GM23338 (cell line): Measurements from ENCODE around the gene GCK. TPM values are rescaled to one million over a fixed set of nuclear protein-coding genes. Genes with fewer than 3 reads are reported as not detected.

Experiments
- ATAC-seq: fragments of 200-7000 bp; cut with Tn5 transposase; 3 replicates; pipeline ENCODE4 v1.9.1; 2020
- DNase-seq: peaks from one replicate; pipeline ENCODE4 v3.0.0-alpha.2; 2015; ENCODE audit warnings: low spot score
- H2AFZ ChIP-seq: fragments of 200-600 bp; sonication (generic); 2 replicates; pipeline ENCODE4 v1.8.0; 2016; ENCODE audit warnings: antibody characterized with exemption, mild to moderate bottlenecking, moderate library complexity
- H3F3A ChIP-seq: fragments of 200-600 bp; sonication (generic); replicated peaks from 2 replicates; pipeline ENCODE4 v1.8.0; 2017; ENCODE audit warnings: antibody characterized with exemption, mixed run types, low read depth
- H3K27ac ChIP-seq: fragments of 200-600 bp; sonication (generic); 2 replicates; pipeline ENCODE4 v1.6.1; 2016; ENCODE audit warnings: low read depth
- H3K27me3 ChIP-seq: fragments of 200-600 bp; sonication (generic); 2 replicates; pipeline ENCODE4 v1.8.0; 2016; ENCODE audit warnings: mild to moderate bottlenecking, mixed run types, moderate library complexity; ENCODE audit not compliant: insufficient read depth
- H3K36me3 ChIP-seq: fragments of 200-600 bp; sonication (generic); 2 replicates; pipeline ENCODE4 v1.8.0; 2016; ENCODE audit warnings: mild to moderate bottlenecking; ENCODE audit not compliant: insufficient read depth
- H3K4me1 ChIP-seq: fragments of 200-600 bp; sonication (generic); 2 replicates; pipeline ENCODE4 v1.8.0; 2016; ENCODE audit warnings: mild to moderate bottlenecking, moderate library complexity; ENCODE audit not compliant: insufficient read depth
- H3K4me2 ChIP-seq: fragments of 200-600 bp; sonication (generic); 2 replicates; pipeline ENCODE4 v1.7.1; 2017; ENCODE audit warnings: mixed run types
- H3K4me3 ChIP-seq: fragments of 200-600 bp; sonication (generic); 2 replicates; pipeline ENCODE4 v1.6.1; 2016; ENCODE audit warnings: mixed run types
- H3K79me2 ChIP-seq: fragments of 200-600 bp; sonication (generic); replicated peaks from 2 replicates; pipeline ENCODE4 v1.8.0; 2017; ENCODE audit warnings: mild to moderate bottlenecking; ENCODE audit not compliant: insufficient read depth
- H3K9me2 ChIP-seq: fragments of 200-600 bp; sonication (generic); 2 replicates; pipeline ENCODE4 v1.8.0; 2017; ENCODE audit not compliant: insufficient read depth
- H4K20me1 ChIP-seq: fragments of 200-600 bp; sonication (generic); replicated peaks from 2 replicates; pipeline ENCODE4 v1.8.0; 2017; ENCODE audit warnings: mild to moderate bottlenecking; ENCODE audit not compliant: insufficient read depth
- H3K27ac Mint-ChIP-seq: 2 replicates; pipeline ENCODE4 v1.8.0; 2020; ENCODE audit warnings: inconsistent platforms, mild to moderate bottlenecking, moderate library complexity, mixed read lengths
- H3K27me3 Mint-ChIP-seq: 3 replicates; pipeline ENCODE4 v1.8.0; 2022; ENCODE audit warnings: low read depth, mild to moderate bottlenecking, moderate library complexity, mixed read lengths, inconsistent platforms; ENCODE audit not compliant: insufficient read depth, poor library complexity
- H3K36me3 Mint-ChIP-seq: 3 replicates; pipeline ENCODE4 v1.8.0; 2021; ENCODE audit warnings: low read depth, mild to moderate bottlenecking, inconsistent platforms, moderate library complexity, mixed read lengths
- H3K4me1 Mint-ChIP-seq: 3 replicates; pipeline ENCODE4 v1.8.0; 2020; ENCODE audit warnings: mild to moderate bottlenecking, inconsistent platforms, mixed read lengths
- H3K4me3 Mint-ChIP-seq: 3 replicates; pipeline ENCODE4 v1.8.0; 2021; ENCODE audit warnings: moderate library complexity, mild to moderate bottlenecking, inconsistent platforms, mixed read lengths
- H3K9me3 Mint-ChIP-seq: 3 replicates; pipeline ENCODE4 v1.8.0; 2020; ENCODE audit warnings: moderate library complexity, mild to moderate bottlenecking, inconsistent platforms, mixed read lengths
- CREB1 ChIP-seq: fragments of 250-450 bp; sonication (Bioruptor Pico); IDR thresholded peaks from 2 replicates; pipeline ENCODE4 v1.5.0; 2020; ENCODE audit warnings: low read depth, mild to moderate bottlenecking, moderate library complexity
- ETS1 ChIP-seq: IDR thresholded peaks from 2 replicates; pipeline ENCODE4 v1.6.1; 2016; ENCODE audit warnings: antibody characterized with exemption
- EZH2 ChIP-seq: fragments of 200-600 bp; sonication (generic); IDR thresholded peaks from one replicate; pipeline ENCODE4 v1.8.0; 2017; ENCODE audit warnings: antibody characterized with exemption, mild to moderate bottlenecking, low read depth; ENCODE audit not compliant: unreplicated experiment
- JUNB ChIP-seq: IDR thresholded peaks from one replicate; pipeline ENCODE4 v1.6.1; 2016; ENCODE audit warnings: antibody characterized with exemption; ENCODE audit not compliant: unreplicated experiment
- NANOG ChIP-seq: IDR thresholded peaks from 2 replicates; pipeline ENCODE4 v1.6.1; 2016; ENCODE audit warnings: antibody characterized with exemption, borderline replicate concordance
- REST ChIP-seq: IDR thresholded peaks from one replicate; pipeline ENCODE4 v1.6.1; 2018; ENCODE audit warnings: antibody characterized with exemption; ENCODE audit not compliant: unreplicated experiment
- STAT1 ChIP-seq: IDR thresholded peaks from one replicate; pipeline ENCODE4 v1.6.1; 2016; ENCODE audit warnings: antibody characterized with exemption; ENCODE audit not compliant: unreplicated experiment
- ZNF114 ChIP-seq: fragments of 250-450 bp; sonication (Bioruptor Pico); IDR thresholded peaks from 2 replicates; pipeline ENCODE4 v1.5.0; 2020; ENCODE audit warnings: mild to moderate bottlenecking, moderate library complexity
- ZNF331 ChIP-seq: fragments of 250-450 bp; sonication (Bioruptor Pico); IDR thresholded peaks from 2 replicates; pipeline ENCODE4 v1.5.0; 2020; ENCODE audit warnings: low read depth, mild to moderate bottlenecking, moderate library complexity
- long read RNA-seq: library from polyadenylated mRNA; unstranded; transcript quantifications from one replicate; pipeline ENCODE4 v2.0.0, GENCODE V29; 2020; ENCODE audit not compliant: unreplicated experiment
- polyA plus RNA-seq: library from polyadenylated mRNA; unstranded; fragments of >200 nt; fragmentation: Nextera tagmentation; extraction: Ambion mirVana; gene quantifications from 2 replicates; pipeline ENCODE4 v1.2.1, GENCODE V29; 2016
- total RNA-seq: library from RNA; depleted of rRNA; stranded (reverse); fragments of >200 nt; shearing (Covaris generic); gene quantifications from 2 replicates; pipeline ENCODE4 v1.2.3, GENCODE V29; 2014; rRNA removed

GCK gene
- 7.3 and 9.3 TPM in 2 replicates for total RNA-seq
- polyA plus RNA-seq: 6.1 and 7.7 TPM in 2 replicates
- long read RNA-seq, transcript GCK-201 (3 exons, 1,311 nt): major isoform, 6 of 7 reads
- long read RNA-seq, partial matches to known transcripts: 0 of 7 reads
- long read RNA-seq, other reads (novel, unspliced or antisense): 0 of 7 reads

GRCh38 chr7:44189286-44189992 lies at the start of gene GCK:
GCK (minus strand) TSS chr7:44189439; CDS start chr7:44188953, 486 bp downstream.
- Mint-ChIP-seq H3K36me3 (no peaks in the 10 kb centered on the region; the same call in 2 of the 3 replicates), H3K4me1 (peaks cover 23% of the 10 kb centered on the region), H3K27me3 (peaks cover 6% of the 10 kb centered on the region), H3K9me3 (no peaks in the 10 kb centered on the region), H3K4me3 (no peak within 1 kb of the TSS), H3K27ac (no peak within 1 kb of the TSS)
- no peak within 1 kb of the TSS for H2AFZ ChIP-seq
- no peak within 1 kb of the TSS for H3K27ac ChIP-seq
- no peaks in the 10 kb centered on the region for H3K36me3 ChIP-seq
- no peaks in the 10 kb centered on the region; the same call in 1 of the 2 replicates for H3K9me2 ChIP-seq
- H3K4me2 ChIP-seq: no peak within 1 kb of the TSS
- no peaks in the 10 kb centered on the region for H3F3A ChIP-seq
- ATAC-seq (no peak), DNase-seq (no peak)
- no peaks in the 10 kb centered on the region for H3K4me1 ChIP-seq
- TF ChIP-seq REST (no peak), ETS1 (no peak), STAT1 (no peak), EZH2 (no peak), NANOG (no peak), JUNB (no peak), CREB1 (no peak)
- H4K20me1 ChIP-seq: no peaks in the 10 kb centered on the region
- H3K27me3 ChIP-seq: no peaks in the 10 kb centered on the region
- no peaks in the 10 kb centered on the region for H3K79me2 ChIP-seq
- H3K4me3 ChIP-seq: no peak within 1 kb of the TSS

GRCh38 chr7:44238116-44238695 lies 49.0 kb upstream of the GCK start:
- Histone ChIP-seq H4K20me1 (no peaks in the 10 kb centered on the region), H3K27ac (no peak overlapping the region), H3K4me1 (no peaks in the 10 kb centered on the region), H3K4me2 (no peak overlapping the region), H2AFZ (no peak overlapping the region), H3F3A (no peaks in the 10 kb centered on the region), H3K4me3 (no peak overlapping the region), H3K27me3 (no peaks in the 10 kb centered on the region), H3K79me2 (no peaks in the 10 kb centered on the region), H3K36me3 (no peaks in the 10 kb centered on the region), H3K9me2 (no peaks in the 10 kb centered on the region)
- Mint-ChIP-seq H3K27me3 (peaks cover 14% of the 10 kb centered on the region), H3K4me3 (no peak overlapping the region), H3K27ac (no peak overlapping the region), H3K9me3 (no peaks in the 10 kb centered on the region), H3K4me1 (peaks cover 7% of the 10 kb centered on the region), H3K36me3 (no peaks in the 10 kb centered on the region)
- ATAC-seq (no peak), DNase-seq (no peak)
- TF ChIP-seq CREB1 (no peak), ETS1 (no peak), REST (no peak), EZH2 (no peak), JUNB (no peak), ZNF331 (no peak), NANOG (no peak), STAT1 (no peak), ZNF114 (CRISPR knock-in tag) (no peak)
